ENCODE results near the gene KRTAP10-12. TPM values are rescaled to one million over a fixed set of nuclear protein-coding genes. Genes with fewer than 3 reads are reported as not detected.

The KRTAP10-12 gene
- total and polyA plus RNA-seq, 2 of the 13 experiments (the other 11 are each of a cell fraction or from before 2014, with no cell fraction given), result not detected

- Histone ChIP-seq H3K36me3 (replicated peaks in 1 of 2; ENCODE audit: control insufficient read depth in 1 of 2, insufficient read depth in 2 of 2, low read length in 2 of 2) (no peaks in the 10 kb centered on the region), H3K4me3 (replicated peaks in 1 of 3; ENCODE audit: insufficient read depth in 1 of 3, low read depth in 2 of 3, low read length in 3 of 3) (no peak overlapping the region), H3K4me2 (ENCODE audit: low read depth, low read length) (no peak overlapping the region), H3K27me3 (ENCODE audit: control insufficient read depth in 1 of 2, insufficient read depth in 2 of 2, low read length in 2 of 2) (peaks cover 4 to 34% of the 10 kb centered on the region in 2 experiments; a peak in 4 of 5 replicates), H3K9me3 (ENCODE audit: low read length) (peaks cover 18% of the 10 kb centered on the region), H2AFZ (ENCODE audit: low read length) (no peak overlapping the region), H3K27ac (ENCODE audit: extremely low read length, insufficient read depth, low read length) (no peak overlapping the region), H4K20me1 (ENCODE audit: insufficient read depth, low read length) (no peaks in the 10 kb centered on the region), H3K4me1 (ENCODE audit: insufficient read depth, low read length) (no peaks in the 10 kb centered on the region), H3K79me2 (ENCODE audit: insufficient read depth, low read length) (no peaks in the 10 kb centered on the region), H3K9ac (ENCODE audit: insufficient read depth, low read depth, low read length) (no peak overlapping the region)
- in situ Hi-C loops (cut with HindIII; ENCODE audit: extremely low pct_ligation_motif_present, low pct_unique_long_range_greater_than_20kb) (no loop called here), intact Hi-C loops (cut with micrococcal nuclease; ENCODE audit: unreplicated experiment) (no loop called here)
- BruUV-seq (replicated peaks), result no TSS peak
- WGBS (ENCODE audit: low lambda C conversion rate), result 77% methylated on average over 6 of the region's 33 CpGs
- FAIRE-seq, result no peak
- ChIA-PET CTCF (ENCODE audit: low intra/inter-chr PET ratio, low total read pairs) (no interaction called here), POLR2A (no interaction called here)
- DNase-seq (ENCODE audit: low spot score), result no peak
- no peak; the same call in 2 of the 3 replicates for ATAC-seq
- no peak for TF ChIP-seq POGZ (CRISPR knock-in tag; IDR thresholded peaks at IDR 0.05)
- no peak for TF ChIP-seq GLI4 (CRISPR knock-in tag; IDR thresholded peaks at IDR 0.05; ENCODE audit: borderline replicate concordance)
- no peak for TF ChIP-seq ZNF234 (CRISPR knock-in tag; conservative IDR thresholded peaks at IDR 0.05)
- no peak for TF ChIP-seq IRF1 (CRISPR knock-in tag; IDR thresholded peaks at IDR 0.05; ENCODE audit: low read depth)
- TF ChIP-seq ARNT (IDR thresholded peaks at IDR 0.05), result no peak
- no peak for TF ChIP-seq THRA (CRISPR knock-in tag; IDR thresholded peaks at IDR 0.05; ENCODE audit: borderline replicate concordance)
- no peak for TF ChIP-seq KLF13 (CRISPR knock-in tag; IDR thresholded peaks at IDR 0.05)
- no peak for TF ChIP-seq CREM (IDR thresholded peaks at IDR 0.05)
- no peak for TF ChIP-seq CREM (CRISPR knock-in tag; IDR thresholded peaks at IDR 0.05)
- TF ChIP-seq ZNF367 (CRISPR knock-in tag; IDR thresholded peaks at IDR 0.05; ENCODE audit: borderline replicate concordance), result no peak
- TF ChIP-seq MYPOP (CRISPR knock-in tag; IDR thresholded peaks at IDR 0.05), result no peak
- no peak for TF ChIP-seq MLLT10 (CRISPR knock-in tag; IDR thresholded peaks at IDR 0.05)
- TF ChIP-seq PBX2 (CRISPR knock-in tag; IDR thresholded peaks at IDR 0.05), result no peak
- TF ChIP-seq CERS6 (CRISPR knock-in tag; IDR thresholded peaks at IDR 0.05), result no peak
- no peak for TF ChIP-seq PRMT3 (CRISPR knock-in tag; IDR thresholded peaks at IDR 0.05; ENCODE audit: borderline replicate concordance, low read depth)
- no peak for TF ChIP-seq ZNF800 (CRISPR knock-in tag; IDR thresholded peaks at IDR 0.05)
Measured at GRCh38 chr21:44648557-44649311, 48.2 kb upstream of the KRTAP10-12 start.
